Chondrocyte (in vitro differentiated cells): Measurements from ENCODE around the gene ANGPTL4. TPM values are rescaled to one million over a fixed set of nuclear protein-coding genes. Genes with fewer than 3 reads are reported as not detected.
A peak's percentile ranks its signal among the peaks of the same experiment; 100 is the strongest.

ENCODE experiments used
- DNase-seq: peaks from one replicate; pipeline ENCODE4 v3.0.0; 2021; ENCODE audit warnings: mixed read lengths, low spot score
- H3K27ac Mint-ChIP-seq: one replicate; pipeline ENCODE4 v1.8.0; 2021; ENCODE audit warnings: mild to moderate bottlenecking, moderate library complexity, mixed read lengths; ENCODE audit not compliant: unreplicated experiment
- H3K27me3 Mint-ChIP-seq: 2 replicates; pipeline ENCODE4 v1.8.0; 2021; ENCODE audit warnings: low read depth, mixed read lengths
- H3K36me3 Mint-ChIP-seq: 2 replicates; pipeline ENCODE4 v1.8.0; 2021; ENCODE audit warnings: low read depth, mixed read lengths
- H3K4me1 Mint-ChIP-seq: 2 replicates; pipeline ENCODE4 v1.8.0; 2021; ENCODE audit warnings: low read depth, mild to moderate bottlenecking, mixed read lengths
- H3K4me3 Mint-ChIP-seq: one replicate; pipeline ENCODE4 v1.8.0; 2021; ENCODE audit warnings: mild to moderate bottlenecking, moderate library complexity, mixed read lengths; ENCODE audit not compliant: unreplicated experiment
- H3K9me3 Mint-ChIP-seq: 2 replicates; pipeline ENCODE4 v1.8.0; 2021; ENCODE audit warnings: low read depth, mixed read lengths
- microRNA-seq: library from miRNA; unstranded; fragments of <30 nt; microRNA quantifications from one replicate; pipeline ENCODE4 v1.2.0, GENCODE V29; 2020; ENCODE audit warnings: borderline number of aligned reads
- total RNA-seq: library from RNA; stranded (reverse); gene quantifications from 3 replicates; pipeline ENCODE4 v1.2.1, GENCODE V29; 2021
- TF ChIP-seq, protein P1 (sequence below): fragments of 200-600 bp; sonication (generic); IDR thresholded peaks from 2 replicates; pipeline ENCODE4 v1.5.0; 2021; ENCODE audit warnings: antibody characterized with exemption, mild to moderate bottlenecking, moderate library complexity

Gene ANGPTL4
- total RNA-seq, 1 donor from 2014 or later = 127 TPM

DNA sequence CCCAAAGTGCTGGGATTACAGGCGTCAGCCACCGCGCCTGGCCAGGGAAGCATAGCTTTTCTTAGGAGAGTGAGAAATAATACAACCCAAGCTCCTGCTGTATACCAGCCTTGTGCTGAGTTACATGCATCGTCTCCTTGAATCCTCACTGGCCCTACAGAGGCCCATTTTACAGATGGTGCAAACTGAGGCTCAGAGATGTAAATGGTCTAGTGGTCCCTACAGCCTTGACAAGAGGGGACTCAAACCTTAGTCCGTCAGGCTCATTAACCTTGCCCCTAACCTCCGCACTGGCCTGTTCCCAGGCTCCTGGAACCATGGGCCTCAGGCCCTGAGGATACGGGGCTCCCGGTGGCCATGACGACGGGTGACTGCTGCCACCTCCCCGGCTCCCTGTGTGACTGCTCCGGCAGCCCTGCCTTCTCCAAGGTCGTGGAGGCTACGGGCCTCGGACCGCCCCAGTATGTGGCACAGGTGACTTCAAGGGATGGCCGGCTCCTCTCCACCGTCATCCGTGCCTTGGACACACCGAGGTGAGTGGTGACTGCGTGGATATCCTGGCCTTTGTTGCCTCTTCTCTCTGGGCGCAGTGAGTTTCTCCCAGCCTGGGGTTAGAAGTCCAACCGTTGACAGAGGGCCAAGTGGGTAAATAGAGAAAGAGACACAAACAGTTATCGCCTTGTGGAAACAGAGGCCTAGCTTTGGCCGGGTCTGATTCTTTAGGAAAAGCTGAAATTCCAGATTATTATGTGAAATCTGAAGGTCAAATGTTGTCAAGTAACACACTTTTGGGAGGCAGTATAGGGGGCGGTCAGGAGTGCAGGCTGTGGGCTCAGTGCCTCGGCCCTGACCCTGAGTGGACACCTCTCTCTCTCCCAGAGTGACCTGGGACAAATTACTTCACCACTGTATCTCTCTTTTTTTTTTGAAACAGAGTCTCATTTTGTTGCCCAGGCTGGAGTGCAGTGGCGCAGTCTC lies 57.8 kb downstream of the ANGPTL4 start:
- Mint-ChIP-seq H3K4me3 (no peak overlapping the region), H3K36me3 (no peaks in the 10 kb centered on the region), H3K9me3 (no peaks in the 10 kb centered on the region), H3K27me3 (no peaks in the 10 kb centered on the region), H3K27ac (no peak overlapping the region), H3K4me1 (peaks cover 21% of the 10 kb centered on the region)
- DNase-seq = no peak
- TF ChIP-seq, protein P1, sequence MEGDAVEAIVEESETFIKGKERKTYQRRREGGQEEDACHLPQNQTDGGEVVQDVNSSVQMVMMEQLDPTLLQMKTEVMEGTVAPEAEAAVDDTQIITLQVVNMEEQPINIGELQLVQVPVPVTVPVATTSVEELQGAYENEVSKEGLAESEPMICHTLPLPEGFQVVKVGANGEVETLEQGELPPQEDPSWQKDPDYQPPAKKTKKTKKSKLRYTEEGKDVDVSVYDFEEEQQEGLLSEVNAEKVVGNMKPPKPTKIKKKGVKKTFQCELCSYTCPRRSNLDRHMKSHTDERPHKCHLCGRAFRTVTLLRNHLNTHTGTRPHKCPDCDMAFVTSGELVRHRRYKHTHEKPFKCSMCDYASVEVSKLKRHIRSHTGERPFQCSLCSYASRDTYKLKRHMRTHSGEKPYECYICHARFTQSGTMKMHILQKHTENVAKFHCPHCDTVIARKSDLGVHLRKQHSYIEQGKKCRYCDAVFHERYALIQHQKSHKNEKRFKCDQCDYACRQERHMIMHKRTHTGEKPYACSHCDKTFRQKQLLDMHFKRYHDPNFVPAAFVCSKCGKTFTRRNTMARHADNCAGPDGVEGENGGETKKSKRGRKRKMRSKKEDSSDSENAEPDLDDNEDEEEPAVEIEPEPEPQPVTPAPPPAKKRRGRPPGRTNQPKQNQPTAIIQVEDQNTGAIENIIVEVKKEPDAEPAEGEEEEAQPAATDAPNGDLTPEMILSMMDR = no peak

DNA sequence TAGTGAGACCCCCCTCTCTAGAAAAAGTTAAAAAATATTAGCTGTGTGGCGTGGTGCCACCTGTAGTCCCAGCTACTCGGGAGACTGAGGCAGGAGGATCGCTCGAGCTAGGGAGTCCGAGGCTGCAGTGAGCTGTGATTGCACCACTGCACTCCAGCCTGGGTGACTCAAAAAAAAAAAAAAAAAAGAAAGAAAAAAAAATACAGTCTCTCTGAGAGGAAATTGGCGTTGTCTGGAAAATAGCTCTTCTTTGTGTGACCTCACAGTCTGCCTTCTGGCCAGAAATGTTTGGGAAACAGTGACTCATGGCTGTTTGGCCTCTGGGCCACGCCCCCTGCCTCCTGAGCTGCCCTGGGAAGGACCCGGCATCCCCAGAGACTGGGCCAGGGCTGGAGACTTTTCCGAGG lies 59.9 kb downstream of the ANGPTL4 start:
- H3K4me3 Mint-ChIP-seq = peak overlapping the region; percentile 51
- no peaks in the 10 kb centered on the region for H3K9me3 Mint-ChIP-seq
- H3K27ac Mint-ChIP-seq = peak overlapping the region; percentile 98
- peaks cover 21% of the 10 kb centered on the region for H3K4me1 Mint-ChIP-seq
- DNase-seq = peak; percentile 93
- H3K27me3 Mint-ChIP-seq = no peaks in the 10 kb centered on the region
- H3K36me3 Mint-ChIP-seq = peaks cover 2% of the 10 kb centered on the region
- TF ChIP-seq, protein P1 = no peak

Small RNA genes lying within 50 kb of the gene (microRNA-seq; reads per million reads assigned to microRNA genes)
- gene MIR4999 = not detected

Other genes starting within 250 kb of the ANGPTL4 start
- 0.51 to 1.3 TPM (median 0.57 TPM) in 3 replicates for gene FBN3, start 214.6 kb upstream of the ANGPTL4 start, total RNA-seq
- 16.3 to 26.0 TPM (median 24.7 TPM) in 3 replicates for gene CERS4, start 154.8 kb upstream of the ANGPTL4 start, total RNA-seq
- gene CD320, start 55.8 kb upstream of the ANGPTL4 start, total RNA-seq = 39.3 to 44.0 TPM (median 41.7 TPM) in 3 replicates
- 25.0 to 34.1 TPM (median 26.6 TPM) in 3 replicates for gene NDUFA7, start 42.8 kb upstream of the ANGPTL4 start, total RNA-seq
- gene RPS28, start 42.7 kb upstream of the ANGPTL4 start, total RNA-seq = 1,057 to 1,248 TPM (median 1,100 TPM) in 3 replicates
- 0.56 to 1.2 TPM (median 1.2 TPM) in 3 replicates for gene KANK3, start 20.9 kb upstream of the ANGPTL4 start, total RNA-seq
- 96.4 to 106 TPM (median 104 TPM) in 3 replicates for gene RAB11B, start 26.2 kb downstream of the ANGPTL4 start, total RNA-seq
- 35.0 to 42.5 TPM (median 37.5 TPM) in 3 replicates for gene MARCHF2, start 49.1 kb downstream of the ANGPTL4 start, total RNA-seq
- gene HNRNPM, start 80.8 kb downstream of the ANGPTL4 start, total RNA-seq = 111 to 185 TPM (median 116 TPM) in 3 replicates
- 0.20 to 0.46 TPM in 2 of 3 replicates, not detected in the other for gene PRAM1, start 138.5 kb downstream of the ANGPTL4 start, total RNA-seq
- gene ZNF414, start 150.0 kb downstream of the ANGPTL4 start, total RNA-seq = 22.0 to 26.8 TPM (median 25.3 TPM) in 3 replicates
- gene MYO1F, start 213.3 kb downstream of the ANGPTL4 start, total RNA-seq = 0.23 to 0.50 TPM in 2 of 3 replicates, not detected in the other
- 69.3 to 100 TPM (median 73.6 TPM) in 3 replicates for gene ADAMTS10, start 246.6 kb downstream of the ANGPTL4 start, total RNA-seq